SW480 (cell line): Measurements from ENCODE around the gene MYO15B.

Experiments used
- DNase-seq: peaks from one replicate; pipeline ENCODE4 v3.0.0-alpha.2; 2016; ENCODE audit warnings: low spot score

Gene MYO15B

GRCh38 chr17:75665981-75666380 lies 78.4 kb downstream of the MYO15B start:
- no peak for DNase-seq

GRCh38 chr17:75666959-75667790 lies 79.6 kb downstream of the MYO15B start, which contains the start of the genes RECQL5 and SAP30BP:
Gene RECQL5, minus strand, starts transcription at chr17:75667154. Its CDS starts 597 bp downstream, at chr17:75666557.
Gene SAP30BP, plus strand, starts transcription at chr17:75667338. Its CDS starts 35 bp downstream, at chr17:75667373.
- peak; percentile 97 for DNase-seq

GRCh38 chr17:75667825-75668224 lies 80.2 kb downstream of the MYO15B start:
- no peak for DNase-seq

GRCh38 chr17:75668489-75668888 lies 80.9 kb downstream of the MYO15B start:
- no peak for DNase-seq

GRCh38 chr17:75670868-75671267 lies 83.3 kb downstream of the MYO15B start:
- DNase-seq: no peak

GRCh38 chr17:75672011-75672410 lies 84.4 kb downstream of the MYO15B start:
- DNase-seq: no peak

GRCh38 chr17:75673487-75673886 lies 85.9 kb downstream of the MYO15B start:
- no peak for DNase-seq
